Measurements from ENCODE around the gene ZNF335.

The ZNF335 gene

DNA sequence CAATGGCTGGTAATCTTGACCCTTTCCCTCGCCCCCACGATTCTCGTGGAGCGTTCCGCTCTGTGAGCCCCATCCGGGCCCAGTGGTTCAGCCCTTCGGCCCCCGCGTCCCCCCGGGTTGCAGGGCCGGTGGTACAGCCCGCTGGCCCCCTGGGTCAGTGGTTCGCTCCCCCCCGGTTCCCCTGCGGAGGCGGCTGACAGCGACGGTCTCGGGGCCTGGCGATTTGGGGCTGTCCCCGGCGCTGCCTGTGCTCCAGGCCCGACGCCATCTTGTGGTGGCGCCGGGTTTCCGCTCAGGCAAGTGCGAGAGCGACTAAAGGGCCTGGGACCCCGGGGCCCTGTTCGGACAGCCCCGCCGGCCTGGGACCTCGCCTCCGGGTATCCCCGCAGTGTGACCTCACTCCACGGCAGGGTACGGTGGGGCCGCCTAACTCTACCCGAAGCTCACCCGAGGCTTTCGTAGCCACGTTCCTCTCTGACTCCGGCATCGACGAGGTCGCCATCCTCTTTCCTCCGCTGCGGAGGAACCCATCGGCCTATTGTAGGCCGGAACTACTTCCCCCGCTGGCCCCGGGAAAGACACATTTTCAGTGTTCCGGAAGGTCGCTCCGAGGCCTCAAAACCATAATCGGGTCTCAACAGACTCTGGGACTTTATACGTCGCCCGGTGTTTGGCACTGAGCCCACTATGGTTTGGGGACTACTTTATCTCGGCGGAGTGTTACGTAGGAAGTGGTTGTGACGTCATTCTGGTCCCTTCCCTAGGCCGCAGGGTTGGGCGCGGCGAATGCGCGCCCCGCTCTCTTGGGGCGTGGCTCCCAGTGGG is at the start of gene ZNF335:
TSS of gene ZNF335 (minus strand) at position 529 of the 825 bp plus-strand sequence. CDS start 793 bp downstream, outside the sequence.
- TF ChIP-seq, protein P1, sequence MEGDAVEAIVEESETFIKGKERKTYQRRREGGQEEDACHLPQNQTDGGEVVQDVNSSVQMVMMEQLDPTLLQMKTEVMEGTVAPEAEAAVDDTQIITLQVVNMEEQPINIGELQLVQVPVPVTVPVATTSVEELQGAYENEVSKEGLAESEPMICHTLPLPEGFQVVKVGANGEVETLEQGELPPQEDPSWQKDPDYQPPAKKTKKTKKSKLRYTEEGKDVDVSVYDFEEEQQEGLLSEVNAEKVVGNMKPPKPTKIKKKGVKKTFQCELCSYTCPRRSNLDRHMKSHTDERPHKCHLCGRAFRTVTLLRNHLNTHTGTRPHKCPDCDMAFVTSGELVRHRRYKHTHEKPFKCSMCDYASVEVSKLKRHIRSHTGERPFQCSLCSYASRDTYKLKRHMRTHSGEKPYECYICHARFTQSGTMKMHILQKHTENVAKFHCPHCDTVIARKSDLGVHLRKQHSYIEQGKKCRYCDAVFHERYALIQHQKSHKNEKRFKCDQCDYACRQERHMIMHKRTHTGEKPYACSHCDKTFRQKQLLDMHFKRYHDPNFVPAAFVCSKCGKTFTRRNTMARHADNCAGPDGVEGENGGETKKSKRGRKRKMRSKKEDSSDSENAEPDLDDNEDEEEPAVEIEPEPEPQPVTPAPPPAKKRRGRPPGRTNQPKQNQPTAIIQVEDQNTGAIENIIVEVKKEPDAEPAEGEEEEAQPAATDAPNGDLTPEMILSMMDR (conservative IDR thresholded peaks at IDR 0.05; ENCODE audit: low read length) = no peak
- peak within 1 kb of the TSS; percentile 99 for H3K4me3 ChIP-seq (ENCODE audit: low read length)
- DNase-seq (ENCODE audit: low read depth) = peak; percentile 96

DNA sequence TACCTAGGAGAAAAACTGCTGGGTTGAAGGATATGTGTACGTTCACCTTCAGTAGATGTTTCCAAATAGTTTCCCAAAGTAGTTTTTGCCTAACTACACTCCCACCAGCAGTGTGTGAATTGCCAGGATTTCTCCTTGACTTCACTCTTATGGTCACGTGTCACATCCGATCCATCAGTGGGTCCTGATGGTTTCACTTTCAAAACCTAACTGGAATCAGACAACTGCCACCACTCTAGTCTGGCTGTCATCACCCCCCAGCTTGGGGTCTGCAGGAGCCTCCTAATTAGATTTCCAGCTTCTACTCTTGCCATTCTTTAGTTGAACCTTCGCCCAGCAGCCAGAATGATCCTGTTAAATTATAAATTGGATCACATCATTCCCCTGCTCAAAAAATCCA is 48.6 kb upstream of the ZNF335 start:
- H3K4me3 ChIP-seq (ENCODE audit: low read length) = no peak overlapping the region
- no peak for DNase-seq (ENCODE audit: low read depth)
- TF ChIP-seq, protein P1 (conservative IDR thresholded peaks at IDR 0.05; ENCODE audit: low read length) = no peak

- DNase-seq (ENCODE audit: low read depth) = no peak
- H3K4me3 ChIP-seq (ENCODE audit: low read length) = no peak overlapping the region
- TF ChIP-seq, protein P1 (conservative IDR thresholded peaks at IDR 0.05; ENCODE audit: low read length) = no peak
Observed at GRCh38 chr20:46018611-46019010, 46.6 kb upstream of the ZNF335 start.

GRCh38 chr20:46018112-46018511 is 46.1 kb upstream of the ZNF335 start:
- DNase-seq (ENCODE audit: low read depth) = no peak
- TF ChIP-seq, protein P1 (conservative IDR thresholded peaks at IDR 0.05; ENCODE audit: low read length) = no peak
- no peak overlapping the region for H3K4me3 ChIP-seq (ENCODE audit: low read length)

- DNase-seq (ENCODE audit: low read depth) = no peak
- no peak overlapping the region for H3K4me3 ChIP-seq (ENCODE audit: low read length)
- TF ChIP-seq, protein P1 (conservative IDR thresholded peaks at IDR 0.05; ENCODE audit: low read length) = no peak
Observed at GRCh38 chr20:46017272-46017671, 45.3 kb upstream of the ZNF335 start.

DNA sequence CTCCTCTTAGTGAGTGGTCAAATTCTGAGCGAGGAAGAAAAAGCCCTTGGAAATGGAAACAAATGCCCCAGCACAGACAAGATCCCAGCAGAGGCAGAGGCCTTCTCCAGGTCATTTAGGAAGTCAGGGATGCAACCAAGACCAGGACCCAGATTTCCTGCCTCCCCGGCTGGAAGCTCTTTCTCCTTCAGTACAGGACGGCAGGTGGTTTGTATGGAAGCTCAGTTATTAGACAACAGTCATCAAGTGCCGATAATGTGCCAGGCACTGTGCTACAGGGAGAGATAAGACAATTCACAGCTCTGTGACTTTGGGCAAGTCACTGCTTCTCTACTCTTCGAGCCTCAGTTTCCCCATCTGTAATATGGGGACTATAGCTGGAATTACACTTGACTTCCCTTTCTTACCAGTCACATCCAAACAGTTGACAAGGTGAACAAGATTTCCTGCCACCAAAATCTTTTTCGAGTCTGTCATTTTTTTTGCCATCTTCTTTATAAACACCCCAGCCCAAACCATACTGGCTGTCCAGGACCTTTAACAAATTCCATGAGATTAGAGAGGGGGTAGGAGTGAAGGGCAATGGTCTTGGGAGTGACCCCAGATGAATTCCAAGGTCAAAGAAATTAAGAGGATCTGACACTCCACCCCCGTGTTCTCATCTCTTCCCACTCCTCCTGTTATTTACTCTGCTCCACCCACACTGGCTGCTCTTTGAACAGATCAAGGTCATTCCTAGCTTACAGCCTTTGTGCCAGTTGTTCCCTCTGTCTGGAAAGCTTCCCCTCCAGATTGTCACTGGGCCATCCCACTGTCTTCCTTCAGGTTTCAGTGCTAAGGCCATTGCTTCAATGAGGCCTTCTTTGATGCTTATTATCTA is 42.8 kb upstream of the ZNF335 start:
- DNase-seq (ENCODE audit: low read depth) = no peak
- H3K4me3 ChIP-seq (ENCODE audit: low read length) = no peak overlapping the region

More for the DNA sequence above, 42.8 kb upstream of the ZNF335 start:
- TF ChIP-seq, protein P1 (conservative IDR thresholded peaks at IDR 0.05; ENCODE audit: low read length) = no peak
